DMS53 treated with DMSO at 0.1 percent for 48 hours (cell line): ENCODE measurements around the gene UNC45B.
"Not testable (repeated sequence)": the region's sequence is repeated elsewhere in the genome, so short reads cannot be mapped to it uniquely, and the experiment has no call there.

Experiments
- DNase-seq: peaks from one replicate; lab custom pipeline; 2025; ENCODE audit not compliant: unreplicated experiment; lab: John Stamatoyannopoulos, UW

The UNC45B gene

DNA sequence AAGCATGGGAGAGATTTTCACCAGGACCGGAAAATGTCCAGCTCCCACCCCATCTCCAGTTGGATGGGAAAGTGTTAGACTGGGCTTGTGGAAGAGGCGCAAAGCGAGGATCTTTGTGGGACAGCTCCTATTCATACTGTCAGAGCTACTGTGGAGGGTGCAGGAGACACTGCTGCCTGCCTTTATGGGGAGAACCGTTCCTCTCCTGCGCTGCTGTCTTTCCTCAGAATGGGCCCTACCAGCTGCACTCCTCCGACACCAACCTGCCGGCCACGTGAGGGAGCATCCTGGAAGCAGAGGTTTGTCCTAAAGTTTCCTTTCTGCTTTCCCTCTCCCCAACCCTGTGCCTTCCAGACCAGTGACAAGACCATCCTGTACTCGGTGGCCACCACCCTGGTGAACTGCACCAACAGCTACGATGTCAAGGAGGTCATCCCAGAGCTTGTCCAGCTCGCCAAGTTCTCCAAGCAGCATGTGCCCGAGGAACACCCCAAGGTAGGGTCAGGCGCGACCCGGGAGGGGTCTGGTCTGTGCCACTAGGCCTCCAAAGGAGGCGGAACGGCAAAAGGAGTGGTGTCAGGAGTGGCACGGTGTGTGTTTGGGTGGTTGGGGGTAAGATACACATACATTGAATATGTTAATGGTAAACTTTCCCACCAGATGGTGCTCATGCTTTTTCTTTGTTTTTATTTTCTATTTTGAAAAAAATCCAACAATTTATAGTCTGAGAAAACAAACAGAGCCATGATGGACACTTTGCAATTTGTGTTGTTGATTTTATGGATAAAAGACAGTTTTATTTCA, 23.6 kb downstream of the UNC45B start:
- no peak for DNase-seq

GRCh38 chr17:35171834-35172233, 24.2 kb downstream of the UNC45B start:
- DNase-seq, result no peak

DNA sequence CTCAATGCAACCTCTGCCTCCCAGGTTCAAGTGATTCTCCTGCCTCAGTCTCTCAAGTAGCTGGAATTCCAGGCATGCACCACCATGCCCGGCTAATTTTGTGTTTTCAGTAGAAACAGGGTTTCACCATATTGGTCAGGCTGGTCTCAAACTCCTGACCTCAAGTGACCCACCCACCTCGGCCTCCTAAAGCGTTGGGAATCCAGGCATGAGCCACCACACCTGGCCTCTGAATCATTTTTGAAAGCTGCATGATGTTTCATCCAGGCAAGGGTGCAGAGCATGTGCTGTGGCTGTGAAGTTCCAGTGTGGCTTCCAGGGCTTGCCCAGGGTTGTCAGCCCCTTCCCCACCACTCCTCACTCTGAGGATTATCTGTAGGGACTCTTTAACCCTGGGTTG, 24.7 kb downstream of the UNC45B start:
- DNase-seq, result not testable (repeated sequence)

DNA sequence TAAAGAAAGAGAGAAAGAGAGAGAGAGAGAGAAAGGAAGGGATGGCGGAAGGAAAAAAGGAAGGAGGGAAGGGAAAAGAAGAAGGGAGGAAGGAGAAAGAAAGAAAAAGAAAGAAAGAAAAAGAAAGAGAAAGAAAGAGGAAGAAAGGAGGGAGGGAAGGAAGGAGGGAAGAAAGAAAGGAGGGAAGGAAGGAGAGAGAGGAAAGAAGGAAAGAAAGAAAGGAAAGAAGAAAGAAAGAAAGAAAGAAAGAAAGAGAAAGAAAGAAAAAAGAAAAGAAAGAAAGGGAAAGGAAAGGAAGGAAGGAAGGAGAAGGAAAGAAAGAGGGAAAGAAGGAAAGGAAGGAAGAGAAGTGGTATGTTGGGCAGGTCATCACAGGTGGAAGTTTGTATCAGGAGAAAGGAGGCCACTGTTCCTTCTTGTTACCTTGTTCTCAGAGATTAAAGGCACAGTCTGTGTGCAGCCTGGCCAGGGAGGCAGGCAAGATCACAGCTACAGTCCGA, 27.3 kb downstream of the UNC45B start:
- DNase-seq, result no peak

- DNase-seq, result no peak
These were observed 28.2 kb downstream of the UNC45B start for GRCh38 chr17:35175638-35176415.

DNA sequence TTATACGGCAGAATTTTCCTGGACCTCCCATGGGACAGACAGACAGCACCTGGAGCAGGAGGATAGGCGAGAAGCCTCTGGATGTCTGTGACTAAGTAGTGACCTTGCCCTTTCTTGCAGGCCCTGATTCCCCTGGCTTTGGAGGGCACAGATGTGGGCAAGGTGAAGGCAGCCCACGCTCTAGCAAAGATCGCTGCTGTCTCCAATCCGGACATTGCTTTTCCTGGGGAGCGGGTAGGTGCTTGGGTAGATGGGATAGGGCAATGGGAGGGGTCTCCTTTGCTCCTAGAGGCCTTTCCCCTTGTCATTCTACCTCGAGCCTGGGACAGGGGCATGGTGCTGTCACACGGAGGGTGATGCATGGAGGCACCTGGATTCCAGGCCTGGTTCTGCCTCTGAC, 29.3 kb downstream of the UNC45B start:
- DNase-seq, result no peak

GRCh38 chr17:35179379-35179778, 31.8 kb downstream of the UNC45B start:
- DNase-seq, result not testable (repeated sequence)

DNA sequence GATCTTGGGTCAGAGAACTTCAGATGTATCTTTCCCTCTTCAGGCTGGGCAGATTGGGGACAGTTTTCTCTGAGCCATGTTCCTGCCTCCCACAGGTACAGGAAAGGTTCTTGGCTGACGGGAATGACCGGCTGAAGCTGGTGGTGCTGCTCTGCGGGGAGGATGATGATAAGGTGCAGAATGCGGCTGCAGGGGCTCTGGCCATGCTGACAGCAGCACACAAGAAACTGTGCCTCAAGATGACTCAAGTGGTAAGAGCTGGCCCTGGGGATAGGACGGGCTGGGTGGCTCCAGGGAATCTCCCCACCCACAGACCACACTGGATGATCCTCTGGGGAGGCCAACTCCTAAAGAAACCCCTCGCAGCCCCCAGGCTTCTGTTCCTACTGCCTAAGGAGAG, 35.7 kb downstream of the UNC45B start:
- DNase-seq, result no peak

DNA sequence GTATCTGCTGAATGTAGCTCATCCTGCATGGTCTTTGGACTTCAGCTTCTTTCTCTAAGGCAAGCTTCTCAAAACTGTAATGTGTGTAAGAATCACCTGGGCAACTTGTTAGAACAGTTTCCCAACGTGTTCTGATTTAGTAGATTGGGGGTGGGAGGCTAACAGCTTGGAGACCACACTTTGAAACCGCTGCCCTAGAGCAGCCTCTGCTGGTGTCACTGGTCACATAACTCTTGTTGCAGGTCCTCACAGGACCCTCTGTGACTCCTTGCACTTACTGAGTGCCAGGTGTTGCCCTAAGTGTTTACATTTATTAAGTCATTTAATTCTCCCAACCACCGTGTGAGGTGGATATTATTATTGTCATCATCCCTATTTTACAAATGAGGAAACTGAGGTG, 36.7 kb downstream of the UNC45B start:
- no peak for DNase-seq

DNA sequence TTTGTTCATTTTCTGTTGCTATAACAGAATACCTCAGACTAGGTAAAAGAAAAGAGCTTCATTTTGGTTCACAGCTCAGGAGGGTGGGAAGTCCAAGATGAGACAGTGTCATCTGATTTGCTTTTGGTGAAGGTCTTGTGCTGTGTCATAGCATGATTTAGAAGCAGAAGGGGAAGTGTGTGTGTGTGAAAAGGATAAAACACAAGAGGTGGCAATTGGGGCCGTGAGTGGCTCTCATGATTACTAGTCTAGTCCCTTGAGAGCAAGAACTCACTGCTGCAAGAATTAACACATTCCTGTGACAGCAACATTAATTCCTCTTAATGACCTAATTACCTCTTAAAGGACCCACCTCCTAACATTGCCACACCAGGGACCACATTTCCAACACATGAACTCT, 38.2 kb downstream of the UNC45B start:
- no peak for DNase-seq

DNA sequence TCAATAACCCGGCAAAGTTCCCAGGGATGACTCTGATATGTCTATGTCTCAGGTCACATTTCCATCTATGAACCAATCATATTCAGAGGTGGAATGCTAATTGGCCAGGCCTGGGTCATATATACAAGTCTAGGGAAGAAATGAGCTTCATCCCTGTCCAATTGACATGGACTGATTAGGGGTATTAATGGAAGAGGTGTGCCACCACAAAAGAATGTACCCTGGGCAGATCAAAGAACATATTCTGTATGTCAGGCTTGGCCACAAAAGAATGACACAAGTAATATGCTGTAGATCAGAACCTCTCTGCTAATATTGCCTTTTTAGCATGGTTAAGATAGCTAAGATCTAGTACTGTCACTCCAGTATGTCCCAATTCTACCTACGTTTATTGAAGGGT, 39.9 kb downstream of the UNC45B start:
- DNase-seq, result no peak

DNA sequence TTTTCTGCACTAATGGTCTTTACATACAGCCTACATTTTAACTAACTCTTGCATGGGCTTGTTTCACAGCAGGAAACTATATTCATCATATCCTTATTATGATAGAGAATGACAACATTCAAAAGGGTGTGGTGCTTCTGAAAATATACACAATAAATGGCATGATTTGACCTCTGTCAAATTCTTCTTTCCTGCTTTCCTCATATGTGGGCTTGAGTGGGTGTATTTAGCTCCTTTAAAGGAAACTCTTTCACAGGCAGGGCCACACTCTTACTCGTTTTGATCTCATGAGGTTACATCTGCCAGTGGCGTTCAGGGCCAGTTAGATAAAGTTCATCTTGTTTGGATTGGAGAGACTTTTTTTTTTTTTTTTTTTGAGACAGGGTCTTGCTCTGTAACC, 40.5 kb downstream of the UNC45B start:
- no peak for DNase-seq

- no peak for DNase-seq
These were observed 41.7 kb downstream of the UNC45B start for GRCh38 chr17:35189291-35189690.

DNA sequence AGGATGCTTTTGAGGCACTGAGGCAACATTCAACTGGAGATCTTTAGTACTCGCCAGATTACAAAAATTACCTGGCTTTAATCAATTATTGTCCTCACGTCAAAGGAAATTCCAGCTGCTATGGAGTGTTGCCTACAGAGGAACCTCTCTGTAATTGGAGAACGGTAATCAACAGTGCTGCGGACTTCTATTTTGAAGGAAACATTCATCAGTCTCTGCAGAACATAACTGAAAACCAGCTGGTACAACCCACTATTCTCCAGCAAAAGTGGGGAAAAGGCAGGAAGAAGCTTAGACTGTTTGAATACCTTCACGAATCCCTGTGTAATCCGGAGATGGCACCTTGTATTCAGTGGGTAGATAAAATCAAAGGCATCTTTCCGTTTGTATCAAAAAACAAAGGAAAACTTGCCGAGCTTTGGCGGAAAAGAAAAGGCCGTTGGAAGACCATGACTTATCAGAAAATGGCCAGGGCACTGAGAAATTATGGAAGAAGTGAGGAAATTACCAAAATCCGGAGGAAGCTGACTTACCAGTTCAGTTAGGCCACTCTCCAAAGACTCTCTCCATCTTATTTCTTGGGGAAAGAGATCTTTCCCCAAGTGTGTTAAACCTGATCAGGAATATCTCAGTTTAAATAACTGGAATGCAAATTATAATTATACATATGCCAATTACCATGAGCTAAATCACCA, 43.5 kb downstream of the UNC45B start:
- no peak for DNase-seq

DNA sequence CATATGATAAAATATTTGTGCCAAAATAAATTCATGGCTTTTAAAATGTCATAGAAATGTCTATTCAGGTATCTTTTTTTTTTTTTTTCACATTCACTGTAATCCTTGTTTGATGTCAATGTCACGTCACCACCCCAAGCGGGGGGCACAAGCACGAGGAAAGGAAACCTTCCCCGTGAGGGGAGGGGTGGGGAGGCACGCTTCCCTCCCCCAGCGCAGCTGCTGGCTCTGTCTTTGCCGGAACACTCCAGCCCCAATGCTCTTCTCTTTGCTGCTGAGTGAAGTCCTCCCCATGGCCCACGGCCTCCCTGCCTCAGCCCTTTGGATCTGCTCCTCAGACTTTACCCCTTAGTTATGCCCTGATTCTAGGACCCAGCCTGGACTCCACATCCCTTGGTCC, 45.1 kb downstream of the UNC45B start:
- no peak for DNase-seq

- DNase-seq, result not testable (repeated sequence)
These were observed 46.4 kb downstream of the UNC45B start, which contains the start of gene SLC35G3 for GRCh38 chr17:35194001-35194400. SLC35G3 (minus strand) TSS chr17:35194393; CDS start chr17:35194307, 86 bp downstream.

GRCh38 chr17:35195062-35195461, 47.4 kb downstream of the UNC45B start:
- DNase-seq, result not testable (repeated sequence)

DNA sequence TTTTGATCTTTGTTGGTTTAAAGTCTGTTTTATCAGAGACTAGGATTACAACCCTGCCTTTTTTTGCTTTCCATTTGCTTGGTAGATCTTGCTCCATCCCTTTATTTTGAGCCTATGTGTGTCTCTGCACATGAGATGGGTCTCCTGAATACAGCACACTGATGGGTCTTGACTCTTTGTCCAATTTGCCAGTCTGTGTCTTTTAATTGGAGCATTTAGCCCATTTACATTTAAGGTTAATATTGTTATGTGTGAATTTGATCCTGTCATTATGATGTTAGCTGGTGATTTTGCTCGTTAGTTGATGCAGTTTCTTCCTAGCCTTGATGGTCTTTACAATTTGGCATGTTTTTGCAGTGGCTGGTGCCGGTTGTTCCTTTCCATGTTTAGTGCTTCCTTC, 55.0 kb downstream of the UNC45B start:
- DNase-seq, result not testable (repeated sequence)

DNA sequence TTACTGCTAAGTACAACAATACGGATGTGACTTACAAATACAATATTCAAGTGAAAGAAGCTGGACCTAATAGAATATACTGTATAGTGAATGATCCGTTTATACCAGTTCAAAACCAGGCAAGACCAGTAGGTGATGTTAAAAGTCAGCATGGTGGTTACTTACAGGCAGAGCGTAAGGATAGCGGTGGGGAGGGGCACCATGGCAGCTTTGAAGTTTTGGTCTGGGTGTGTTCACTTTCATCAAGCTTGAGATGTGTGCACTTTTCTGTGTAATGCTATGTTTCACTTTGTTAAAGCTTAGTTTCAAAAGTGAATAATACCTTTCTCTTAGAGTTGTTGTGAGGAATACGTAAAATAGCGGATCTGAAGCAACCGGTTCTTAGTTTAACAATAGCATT, 63.1 kb downstream of the UNC45B start:
- no peak for DNase-seq

DNA sequence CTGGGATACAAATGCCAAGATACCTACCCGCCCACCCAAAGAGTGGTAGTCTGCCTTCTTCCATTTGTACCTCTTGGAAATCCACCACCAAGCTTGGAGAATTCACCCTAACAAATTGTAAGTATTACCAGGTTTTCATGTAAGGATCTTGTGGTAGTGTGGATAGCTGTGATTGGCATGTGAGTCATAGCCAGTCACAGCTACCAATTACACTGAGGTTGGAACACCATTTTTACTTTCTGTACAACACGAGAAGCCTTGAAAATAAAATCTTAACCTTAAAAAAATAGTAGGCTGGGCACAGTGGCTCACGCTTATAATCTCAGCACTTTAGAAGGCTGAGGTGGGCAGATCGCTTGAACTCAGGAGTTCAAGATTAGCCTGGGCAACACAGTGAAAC, 65.1 kb downstream of the UNC45B start:
- DNase-seq, result no peak

GRCh38 chr17:35213412-35213940, 65.9 kb downstream of the UNC45B start:
- no peak for DNase-seq
